22Rv1 (cell line): ENCODE data around the gene SUMO2.
A peak's percentile ranks its signal among the peaks of the same experiment; 100 is the strongest.

ENCODE experiments used
- H3K27ac ChIP-seq: fragments of 450-650 bp; 2 replicates; pipeline ENCODE4 v1.5.1; 2017
- ZFX ChIP-seq: fragments of 450-650 bp; IDR thresholded peaks from 2 replicates; pipeline ENCODE4 v1.6.1; 2017; ENCODE audit warnings: antibody characterized with exemption, borderline replicate concordance
- TF ChIP-seq, protein P1 (sequence below): fragments of 450-650 bp; IDR thresholded peaks from 2 replicates; pipeline ENCODE4 v1.5.1; 2017; ENCODE audit warnings: mild to moderate bottlenecking

Gene SUMO2

DNA sequence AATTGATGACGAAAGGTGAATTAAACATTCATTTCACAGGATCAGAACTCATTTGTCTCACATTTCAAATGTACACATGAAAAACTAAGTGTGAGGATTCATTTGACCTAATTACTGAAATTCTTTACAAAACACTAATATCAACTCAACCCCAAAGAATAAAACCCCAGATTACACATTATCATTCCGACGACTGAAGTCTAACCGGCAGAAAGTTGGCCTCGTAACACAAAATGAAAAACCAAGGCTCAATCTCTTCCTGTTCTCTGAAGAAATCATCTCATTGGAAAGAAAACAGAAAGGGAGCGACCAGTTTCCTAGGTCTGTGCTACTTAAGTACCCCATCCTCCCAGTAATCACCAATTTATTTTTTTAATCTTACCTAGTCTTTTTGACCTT is 30.2 kb downstream of the SUMO2 start:
- H3K27ac ChIP-seq = peak overlapping the region; percentile 80
- TF ChIP-seq, protein P1, sequence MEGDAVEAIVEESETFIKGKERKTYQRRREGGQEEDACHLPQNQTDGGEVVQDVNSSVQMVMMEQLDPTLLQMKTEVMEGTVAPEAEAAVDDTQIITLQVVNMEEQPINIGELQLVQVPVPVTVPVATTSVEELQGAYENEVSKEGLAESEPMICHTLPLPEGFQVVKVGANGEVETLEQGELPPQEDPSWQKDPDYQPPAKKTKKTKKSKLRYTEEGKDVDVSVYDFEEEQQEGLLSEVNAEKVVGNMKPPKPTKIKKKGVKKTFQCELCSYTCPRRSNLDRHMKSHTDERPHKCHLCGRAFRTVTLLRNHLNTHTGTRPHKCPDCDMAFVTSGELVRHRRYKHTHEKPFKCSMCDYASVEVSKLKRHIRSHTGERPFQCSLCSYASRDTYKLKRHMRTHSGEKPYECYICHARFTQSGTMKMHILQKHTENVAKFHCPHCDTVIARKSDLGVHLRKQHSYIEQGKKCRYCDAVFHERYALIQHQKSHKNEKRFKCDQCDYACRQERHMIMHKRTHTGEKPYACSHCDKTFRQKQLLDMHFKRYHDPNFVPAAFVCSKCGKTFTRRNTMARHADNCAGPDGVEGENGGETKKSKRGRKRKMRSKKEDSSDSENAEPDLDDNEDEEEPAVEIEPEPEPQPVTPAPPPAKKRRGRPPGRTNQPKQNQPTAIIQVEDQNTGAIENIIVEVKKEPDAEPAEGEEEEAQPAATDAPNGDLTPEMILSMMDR = no peak
- no peak for TF ChIP-seq ZFX

DNA sequence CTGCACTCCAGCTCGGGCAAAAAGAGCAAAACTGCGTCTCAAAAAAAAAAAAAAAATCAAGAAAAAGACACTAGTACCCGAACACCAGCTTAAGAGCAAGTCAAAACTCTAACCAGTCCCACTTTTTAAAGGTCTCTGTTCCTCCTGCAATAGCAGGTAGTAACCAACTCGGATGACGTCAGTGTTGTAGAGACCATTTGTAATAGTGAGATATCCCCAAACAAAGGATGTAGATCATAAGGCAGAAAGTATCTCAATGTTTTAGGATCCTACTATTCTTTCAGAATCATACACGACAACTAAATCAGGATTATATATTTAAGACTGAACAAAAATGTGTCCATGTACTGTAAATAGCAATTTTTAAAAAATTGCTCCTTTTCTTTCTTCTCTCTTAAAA is 30.8 kb downstream of the SUMO2 start:
- H3K27ac ChIP-seq = no peak overlapping the region
- TF ChIP-seq ZFX = no peak
- TF ChIP-seq, protein P1 = no peak

DNA sequence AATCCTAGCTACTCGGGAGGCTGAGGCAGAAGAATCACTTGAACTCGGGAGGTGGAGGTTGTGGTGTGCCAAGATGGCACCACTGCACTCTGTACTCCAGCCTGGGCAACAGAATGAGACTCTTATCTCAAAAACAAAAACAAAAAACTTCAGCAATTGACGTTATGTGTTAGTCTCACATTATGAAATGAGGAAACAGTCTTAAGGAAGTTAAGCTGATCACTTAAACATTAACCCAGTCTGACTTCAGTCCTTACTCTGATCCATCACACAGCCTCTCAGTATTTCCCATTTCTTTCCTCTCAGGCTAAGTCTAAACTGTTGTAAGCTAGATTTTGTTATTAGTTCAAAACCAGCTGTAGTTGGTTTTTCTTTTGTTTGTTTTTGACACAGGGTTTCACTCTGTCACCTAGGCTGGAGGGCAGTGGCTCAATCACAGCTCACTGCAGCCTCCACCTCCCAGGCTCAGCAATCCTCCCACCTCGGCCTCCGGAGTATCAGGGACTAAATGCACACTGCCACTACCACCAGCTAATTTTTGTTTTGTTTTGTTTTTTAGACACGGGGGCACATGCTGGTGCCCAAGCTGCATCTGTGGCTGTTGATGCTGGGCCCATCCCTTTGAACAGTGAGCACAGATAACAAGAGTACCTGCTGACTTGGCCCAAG is 34.7 kb downstream of the SUMO2 start:
- no peak for TF ChIP-seq ZFX
- H3K27ac ChIP-seq = peak overlapping the region; percentile 18

DNA sequence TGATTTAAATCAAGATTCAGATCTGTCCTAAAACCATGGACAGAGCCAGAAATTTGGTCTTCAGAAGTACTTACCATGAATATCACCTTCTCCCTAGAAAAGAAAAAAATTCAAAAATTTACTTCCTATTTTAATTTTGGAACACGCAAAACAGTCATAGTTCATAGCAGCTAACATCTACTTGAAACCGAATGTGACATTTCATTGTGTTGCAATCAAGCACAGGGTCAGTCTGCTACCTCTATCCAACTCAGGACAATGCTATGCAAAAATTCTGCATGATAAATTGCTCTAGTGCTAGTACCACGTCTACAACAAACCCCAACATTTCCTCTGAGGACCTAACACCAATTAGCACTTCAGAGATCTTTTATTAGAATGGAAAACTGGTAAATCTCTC is 36.2 kb downstream of the SUMO2 start:
- no peak for TF ChIP-seq ZFX
- TF ChIP-seq, protein P1 = no peak
- H3K27ac ChIP-seq = no peak overlapping the region

DNA sequence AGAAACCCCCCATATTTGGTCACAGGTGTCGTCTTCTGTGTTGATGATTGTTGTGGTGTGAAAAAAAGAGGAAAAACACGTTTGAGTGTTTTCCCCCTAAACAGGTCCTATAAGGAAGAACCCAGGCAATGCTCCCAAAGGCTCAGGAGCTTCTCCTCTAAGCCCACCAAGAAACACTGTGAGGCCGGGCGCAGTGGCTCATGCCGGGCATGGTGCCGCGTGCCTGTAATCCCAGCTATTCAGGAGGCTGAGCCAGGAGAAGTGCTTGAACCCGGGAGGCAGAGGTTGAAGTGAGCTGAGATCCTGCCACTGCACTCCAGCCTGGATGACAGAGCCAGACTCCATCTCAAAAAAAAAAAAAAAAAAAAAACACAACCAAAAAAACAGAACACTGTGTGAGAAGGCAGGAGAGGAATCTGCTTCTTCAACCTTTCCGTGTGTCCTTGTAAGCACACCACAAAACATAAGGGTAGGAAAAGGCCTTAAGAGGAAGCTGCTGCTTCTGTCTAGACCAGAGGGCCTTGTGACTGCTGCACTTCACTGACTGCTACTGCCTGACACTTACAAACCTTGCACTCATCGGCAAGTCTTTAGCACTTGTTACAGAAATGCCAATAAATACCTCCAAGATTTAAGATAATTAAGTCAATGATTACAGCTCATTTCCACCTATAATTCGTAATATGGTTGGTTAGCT is 37.8 kb downstream of the SUMO2 start:
- TF ChIP-seq, protein P1 = no peak
- no peak overlapping the region for H3K27ac ChIP-seq

DNA sequence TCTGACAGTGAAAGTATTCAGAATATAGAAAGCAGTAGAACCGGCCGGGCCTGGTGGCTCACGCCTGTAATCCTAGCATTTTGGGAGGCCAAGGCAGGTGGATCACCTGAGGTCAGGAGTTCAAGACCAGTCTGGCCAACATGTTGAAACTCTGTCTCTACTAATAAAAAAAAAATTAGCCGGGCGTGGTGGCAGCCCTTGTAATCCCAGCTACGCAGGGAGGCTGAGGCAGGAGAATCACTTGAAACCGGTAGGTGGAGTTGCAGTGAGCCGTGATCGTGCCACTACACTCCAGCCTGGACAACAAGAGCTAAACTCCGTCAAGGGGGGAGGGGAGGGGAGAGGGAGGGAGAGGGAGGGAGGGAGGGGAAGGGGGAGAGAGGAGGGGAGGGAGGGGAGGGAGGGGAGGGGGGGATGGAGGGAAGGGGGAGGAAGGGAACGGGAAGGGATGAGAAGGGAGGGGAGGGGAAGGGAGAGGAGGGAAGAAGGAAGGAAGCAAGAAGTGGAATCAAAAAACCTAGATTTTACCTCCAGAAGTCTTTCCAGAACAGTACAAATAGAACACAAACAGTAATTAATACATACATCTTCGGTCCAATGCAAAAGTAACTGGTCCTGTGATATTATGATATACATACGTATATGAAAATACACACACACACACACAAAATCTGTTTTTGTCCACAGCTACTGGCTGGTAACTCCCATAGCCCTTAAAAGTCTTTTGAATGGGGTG is 40.4 kb downstream of the SUMO2 start:
- no peak overlapping the region for H3K27ac ChIP-seq
- TF ChIP-seq, protein P1 = no peak
- no peak for TF ChIP-seq ZFX

DNA sequence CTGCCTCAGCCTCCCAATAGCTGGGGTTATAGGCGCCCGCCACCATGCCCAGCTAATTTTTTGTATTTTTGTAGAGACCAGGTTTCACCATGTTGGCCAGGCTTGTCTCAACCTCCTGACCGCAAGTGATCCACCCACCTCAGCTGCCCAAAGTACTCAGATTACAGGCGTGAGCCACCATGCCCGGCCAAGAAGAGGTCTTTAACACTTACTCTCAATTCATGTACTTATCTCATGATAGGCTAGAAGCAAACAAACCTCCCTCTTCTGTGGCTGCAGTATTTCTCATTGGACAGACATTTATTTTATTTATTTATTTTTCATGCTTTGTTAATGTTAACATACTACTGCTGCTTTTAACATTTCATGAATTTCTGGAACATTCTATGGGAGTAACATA is 44.2 kb downstream of the SUMO2 start:
- H3K27ac ChIP-seq = peak overlapping the region; percentile 1; the same call in 1 of the 2 replicates
- TF ChIP-seq ZFX = no peak
- TF ChIP-seq, protein P1 = no peak

DNA sequence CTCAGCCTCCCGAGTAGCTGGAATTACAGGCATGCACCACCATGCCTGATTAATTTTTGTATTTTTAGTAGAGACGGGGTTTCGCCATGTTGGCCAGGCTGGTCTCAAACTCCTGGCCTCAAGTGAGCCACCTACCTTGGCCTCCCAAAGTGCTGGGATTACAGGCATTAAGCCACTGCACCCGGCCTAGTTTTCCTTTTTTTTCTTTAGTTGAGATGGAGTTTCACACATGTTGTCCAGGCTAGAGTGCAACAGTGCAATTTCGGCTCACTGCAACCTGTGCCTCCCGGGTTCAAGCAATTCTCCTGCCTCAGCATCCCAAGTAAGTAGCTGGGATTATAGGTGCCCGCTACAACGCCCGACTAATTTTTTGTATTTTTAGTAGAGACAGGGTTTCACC is 45.0 kb downstream of the SUMO2 start:
- H3K27ac ChIP-seq = 0 out of 2 replicates have a peak overlapping the region, but pooled peaks have one; percentile 1
